Gastroesophageal sphincter (tissue), 4 donors: ENCODE results near the gene BORCS5. TPM values are rescaled to one million over a fixed set of nuclear protein-coding genes. Genes with fewer than 3 reads are reported as not detected.

Experiments used
- ATAC-seq: fragments of 150-250 bp; one replicate; pipeline ENCODE4 v1.9.1; 2016; ENCODE audit warnings: mild to moderate bottlenecking, moderate library complexity
- H3K27ac ChIP-seq, 4 donors: fragments of 200-600 bp; sonication (generic) in 3 of 4; 1 replicate in 3 of 4; 2 replicates in 1 of 4; pipeline ENCODE4 v1.5.1; 2016 to 2019
- H3K27me3 ChIP-seq: fragments of 200-600 bp; sonication (generic); one replicate; pipeline ENCODE4 v1.5.1; 2019
- H3K36me3 ChIP-seq, 2 donors: fragments of 200-600 bp; sonication (generic); one replicate each; pipeline ENCODE4 v1.5.1; 2019; ENCODE audit warnings: control low read depth in 1 of 2
- H3K4me1 ChIP-seq, 3 donors: fragments of 200-600 bp; sonication (generic); 1 replicate in 2 of 3; 2 replicates in 1 of 3; pipeline ENCODE4 v1.5.1; 2016 to 2019; ENCODE audit warnings: control low read depth in 2 of 3
- H3K4me3 ChIP-seq, 2 donors: fragments of 200-600 bp; sonication (generic); one replicate each; pipeline ENCODE4 v1.5.1; 2019; ENCODE audit warnings: mild to moderate bottlenecking in 1 of 2, moderate library complexity in 1 of 2
- H3K9me3 ChIP-seq, 3 donors: fragments of 200-600 bp; sonication (generic); one replicate each; pipeline ENCODE4 v1.5.1; 2017 to 2019; ENCODE audit warnings: control low read depth in 2 of 3
- CTCF ChIP-seq, 4 experiments: fragments of 200-600 bp in 2 of 4; fragments of 450-650 bp in 2 of 4; sonication (generic) in 1 of 4; IDR thresholded peaks; one replicate each; pipeline ENCODE4 v1.5.1; 2017 to 2019; ENCODE audit warnings: antibody characterized with exemption in 4 of 4, mild to moderate bottlenecking in 2 of 4, moderate library complexity in 2 of 4
- EP300 ChIP-seq: sonication (generic); formaldehyde crosslinking; IDR thresholded peaks from one replicate; pipeline ENCODE4 v1.6.1; 2017; ENCODE audit warnings: antibody characterized with exemption, mild to moderate bottlenecking
- POLR2A ChIP-seq, 2 donors: fragments of 450-650 bp; IDR thresholded peaks; one replicate each; pipeline ENCODE4 v1.6.1; 2017; ENCODE audit warnings: antibody characterized with exemption in 2 of 2, mild to moderate bottlenecking in 2 of 2, moderate library complexity in 1 of 2
- POLR2AphosphoS5 ChIP-seq: sonication (generic); formaldehyde crosslinking; IDR thresholded peaks from one replicate; pipeline ENCODE4 v1.6.1; 2017; ENCODE audit warnings: antibody characterized with exemption
- WGBS, 2 donors: methylation state at CpG; one replicate each; pipeline ENCODE4 v1.1.5; 2018; ENCODE audit warnings: low coverage in 1 of 2; 5-methylcytosine and 5-hydroxymethylcytosine counted together
- total RNA-seq, 4 donors: library from RNA; depleted of rRNA; stranded (reverse); fragments of >200 nt; gene quantifications; one replicate each; pipeline ENCODE4 v1.1.0, GENCODE V29; 2016

Gene BORCS5
- total RNA-seq, 4 donors from 2014 or later = 10.5 to 29.1 (median 19.0) TPM

GRCh38 chr12:12453635-12454034, 96.8 kb downstream of the BORCS5 start:
- TF ChIP-seq CTCF (IDR thresholded peaks at IDR 0.05) (no peak), EP300 (no peak), POLR2AphosphoS5 (no peak), POLR2A (IDR thresholded peaks at IDR 0.05) (no peak)
- WGBS, 2 donors = 96 to 100% methylated on average over 1 of the region's 1 CpG
- no peak for ATAC-seq
- Histone ChIP-seq H3K27ac (no peak overlapping the region), H3K4me3 (no peak overlapping the region), H3K27me3 (no peaks in the 10 kb centered on the region), H3K9me3 (no peaks in the 10 kb centered on the region), H3K4me1 (peaks cover 0 to 10% (median 0%) of the 10 kb centered on the region in 3 donors), H3K36me3 (no peaks in the 10 kb centered on the region)

GRCh38 chr12:12454315-12454714, 97.4 kb downstream of the BORCS5 start:
- no peak for ATAC-seq
- TF ChIP-seq POLR2AphosphoS5 = no peak
- no peak for TF ChIP-seq CTCF (IDR thresholded peaks at IDR 0.05)
- TF ChIP-seq EP300 = no peak
- TF ChIP-seq POLR2A (IDR thresholded peaks at IDR 0.05) = no peak
- H3K27ac ChIP-seq = no peak overlapping the region
- peaks cover 0 to 10% (median 0%) of the 10 kb centered on the region in 3 donors for H3K4me1 ChIP-seq
- no peaks in the 10 kb centered on the region for H3K27me3 ChIP-seq
- H3K9me3 ChIP-seq = no peaks in the 10 kb centered on the region
- H3K36me3 ChIP-seq = no peaks in the 10 kb centered on the region
- H3K4me3 ChIP-seq = no peak overlapping the region

- no peak for TF ChIP-seq EP300
- no peak for TF ChIP-seq CTCF (IDR thresholded peaks at IDR 0.05)
- TF ChIP-seq POLR2AphosphoS5 = no peak
- no peak for TF ChIP-seq POLR2A (IDR thresholded peaks at IDR 0.05)
- Histone ChIP-seq H3K27ac (no peak overlapping the region), H3K36me3 (no peaks in the 10 kb centered on the region), H3K27me3 (no peaks in the 10 kb centered on the region), H3K9me3 (no peaks in the 10 kb centered on the region), H3K4me1 (peaks cover 0 to 14% (median 0%) of the 10 kb centered on the region in 3 donors), H3K4me3 (no peak overlapping the region)
- no peak for ATAC-seq
- WGBS, 2 donors = 80 to 93% methylated on average over 3 to 5 of the region's 5 CpGs
Observed at GRCh38 chr12:12456637-12457036, 99.8 kb downstream of the BORCS5 start.

GRCh38 chr12:12460935-12461922, 104.4 kb downstream of the BORCS5 start:
- TF ChIP-seq POLR2A (IDR thresholded peaks at IDR 0.05) = no peak
- no peak for TF ChIP-seq POLR2AphosphoS5
- no peak for TF ChIP-seq CTCF (IDR thresholded peaks at IDR 0.05)
- TF ChIP-seq EP300 = no peak
- ATAC-seq = no peak
- no peaks in the 10 kb centered on the region for H3K27me3 ChIP-seq
- no peak overlapping the region for H3K27ac ChIP-seq
- peaks cover 0 to 15% of the 10 kb centered on the region in 2 donors for H3K36me3 ChIP-seq
- WGBS, 2 donors = 70 to 83% methylated on average over 7 of the region's 8 CpGs
- no peaks in the 10 kb centered on the region for H3K9me3 ChIP-seq
- no peak overlapping the region for H3K4me3 ChIP-seq
- H3K4me1 ChIP-seq = peaks cover 0 to 15% (median 0%) of the 10 kb centered on the region in 3 donors

GRCh38 chr12:12461923-12462315, 105.0 kb downstream of the BORCS5 start:
- H3K27ac ChIP-seq = no peak overlapping the region
- WGBS, 2 donors = 70 to 83% methylated on average over 2 to 5 of the region's 5 CpGs
- H3K4me1 ChIP-seq = peaks cover 0 to 15% (median 0%) of the 10 kb centered on the region in 3 donors
- TF ChIP-seq POLR2A (IDR thresholded peaks at IDR 0.05) = no peak
- TF ChIP-seq POLR2AphosphoS5 = no peak
- no peak for TF ChIP-seq CTCF (IDR thresholded peaks at IDR 0.05)
- no peak for TF ChIP-seq EP300
- no peaks in the 10 kb centered on the region for H3K27me3 ChIP-seq
- ATAC-seq = no peak
- H3K4me3 ChIP-seq = no peak overlapping the region
- H3K36me3 ChIP-seq = peaks cover 0 to 21% of the 10 kb centered on the region in 2 donors
- no peaks in the 10 kb centered on the region for H3K9me3 ChIP-seq
